K562 (cell line): ENCODE measurements around the gene SGSM2. TPM values are rescaled to one million over a fixed set of nuclear protein-coding genes. Genes with fewer than 3 reads are reported as not detected.

Experiments used
- ATAC-seq: fragments of 200-7000 bp; cut with Tn5 transposase; 3 replicates; pipeline ENCODE4 v1.9.1; 2020; ENCODE audit warnings: moderate library complexity
- BruUV-seq: library from RNA; stranded (reverse); fragments of 400-500 nt; replicated peaks from 2 replicates; lab custom pipeline; 2021; lab: Mats Ljungman, UMichigan
- CTCF ChIA-PET: fragments of 300-600 bp; formaldehyde crosslinking; extraction: SDS; loops from one replicate; lab custom pipeline; 2021; ENCODE audit warnings: low intra/inter-chr PET ratio; lab: Yijun Ruan, JAX
- POLR2A ChIA-PET: fragments of 300-600, 350-650 bp; sonication (Branson Sonifier 250); formaldehyde crosslinking; extraction: SDS; loops from one replicate; lab custom pipeline; 2021; ENCODE audit warnings: antibody characterized with exemption, inconsistent platforms; lab: Yijun Ruan, JAX
- DNase-seq, 4 experiments: peaks; one replicate each; pipeline versions ENCODE4 v3.0.0 to v3.0.0-alpha.2; 2011 to 2018; ENCODE audit warnings: low spot score in 3 of 4, mixed read lengths in 3 of 4; ENCODE audit errors: extremely low read depth in 1 of 4
- FAIRE-seq: peaks from 2 replicates; lab custom pipeline; 2011; peaks lifted over from hg19 to GRCh38; lab: Jason Lieb, UNC
- H2AFZ ChIP-seq: 2 replicates; pipeline ENCODE4 v1.6.0; 2011; ENCODE audit warnings: low read depth, low read length, control low read depth, inconsistent platforms
- H3K27ac ChIP-seq: fragments of 200-600 bp; 3 replicates; pipeline ENCODE4 v1.8.0; 2011; ENCODE audit warnings: low read depth, mild to moderate bottlenecking, control low read depth, inconsistent platforms, low read length, moderate library complexity, mixed read lengths; ENCODE audit errors: extremely low read depth
- H3K27me3 ChIP-seq, 2 experiments: fragments of 300-600 bp in 1 of 2; 2 replicates in 1 of 2; 3 replicates in 1 of 2; pipeline versions ENCODE4 v1.6.0 to v1.8.0; 2011; ENCODE audit warnings: inconsistent platforms in 2 of 2, low read length in 2 of 2, mild to moderate bottlenecking in 1 of 2, mixed read lengths in 1 of 2, moderate library complexity in 1 of 2; ENCODE audit not compliant: control insufficient read depth in 2 of 2, insufficient read depth in 2 of 2
- H3K36me3 ChIP-seq: fragments of 300-600 bp; 3 replicates; pipeline ENCODE4 v1.8.0; 2011; ENCODE audit warnings: mild to moderate bottlenecking, low read length, inconsistent platforms; ENCODE audit not compliant: control insufficient read depth, insufficient read depth
- H3K4me1 ChIP-seq, 2 experiments: fragments of 200-600 bp in 1 of 2; replicated peaks in 1 of 2; 2 replicates in 1 of 2; 3 replicates in 1 of 2; pipeline versions ENCODE4 v1.5.1 to v1.8.0; 2011; ENCODE audit warnings: inconsistent platforms in 2 of 2, low read length in 2 of 2, mild to moderate bottlenecking in 1 of 2, mixed read lengths in 1 of 2, moderate library complexity in 1 of 2; ENCODE audit not compliant: control insufficient read depth in 2 of 2, insufficient read depth in 2 of 2
- H3K4me2 ChIP-seq: 2 replicates; pipeline ENCODE4 v1.6.1; 2011; ENCODE audit warnings: low read length, control low read depth, inconsistent platforms, mixed read lengths; ENCODE audit not compliant: insufficient read depth
- H3K4me3 ChIP-seq: fragments of 200-600 bp; sonication (generic), shearing (Covaris generic); 2 replicates; pipeline ENCODE4 v1.5.1; 2016; ENCODE audit warnings: control low read depth, inconsistent platforms
- H3K79me2 ChIP-seq: fragments of 200-600 bp; 3 replicates; pipeline ENCODE4 v1.8.0; 2011; ENCODE audit warnings: low read length, inconsistent platforms; ENCODE audit not compliant: control insufficient read depth, insufficient read depth
- H3K9ac ChIP-seq, 2 experiments: 2 replicates each; pipeline versions ENCODE4 v1.6.0 to v1.6.1; 2011; ENCODE audit warnings: low read depth in 2 of 2, low read length in 2 of 2, control low read depth in 1 of 2, inconsistent platforms in 1 of 2, mild to moderate bottlenecking in 1 of 2, mixed read lengths in 1 of 2; ENCODE audit not compliant: insufficient read depth in 1 of 2
- H3K9me1 ChIP-seq: one replicate; pipeline ENCODE4 v1.6.0; 2011; ENCODE audit warnings: inconsistent platforms, mild to moderate bottlenecking, low read length, moderate library complexity; ENCODE audit not compliant: control insufficient read depth, insufficient read depth
- H3K9me3 ChIP-seq: replicated peaks from 2 replicates; pipeline ENCODE4 v1.5.1; 2011; ENCODE audit warnings: low read depth, low read length, inconsistent platforms; ENCODE audit not compliant: control insufficient read depth, insufficient read depth
- H4K20me1 ChIP-seq: replicated peaks from 2 replicates; pipeline ENCODE4 v1.6.1; 2011; ENCODE audit warnings: low read length, inconsistent platforms, mixed read lengths; ENCODE audit not compliant: control insufficient read depth, insufficient read depth
- ILF3 ChIP-seq: fragments of 450-650 bp; IDR thresholded peaks from 2 replicates; pipeline ENCODE4 v1.6.1; 2018; ENCODE audit warnings: antibody characterized with exemption, mild to moderate bottlenecking, moderate library complexity, borderline replicate concordance
- TCFL5 ChIP-seq: fragments of 250-450 bp; sonication (Bioruptor Pico); conservative IDR thresholded peaks from 2 replicates; pipeline ENCODE4 v1.6.1; 2021; ENCODE audit warnings: mild to moderate bottlenecking, moderate library complexity, matching md5 sums
- THRAP3 ChIP-seq: fragments of 450-650 bp; IDR thresholded peaks from 2 replicates; pipeline ENCODE4 v1.6.1; 2016; ENCODE audit warnings: mild to moderate bottlenecking, inconsistent platforms, borderline replicate concordance
- ZNF134 ChIP-seq: fragments of 250-450 bp; sonication (Bioruptor Pico); conservative IDR thresholded peaks from 2 replicates; pipeline ENCODE4 v1.4.0; 2020
- whole genome bisulfite sequencing: fragments of 100-300 bp; shearing (Covaris generic); methylation state at CpG from one replicate; pipeline ENCODE4 v1.1.6; 2016; ENCODE audit warnings: low coverage, mixed read lengths; ENCODE audit not compliant: insufficient coverage; ENCODE audit errors: missing lambda C conversion rate; 5-methylcytosine and 5-hydroxymethylcytosine counted together
- in situ Hi-C: fragments of 300-500 bp; cut with MboI; formaldehyde crosslinking; loops from 4 replicates; pipeline ENCODE4 v1.15.0; 2018; ENCODE audit warnings: inconsistent platforms, mixed read lengths
- intact Hi-C: fragments of 100-400 bp; cut with micrococcal nuclease; formaldehyde crosslinking; loops from 2 replicates; pipeline ENCODE4 v1.14.2; 2022
- polyA plus RNA-seq, 8 experiments: library from polyadenylated mRNA; depleted of rRNA in 4 of 8; stranded (reverse) in 5 of 8; unstranded in 3 of 8; fragments of >200 nt; fragmentation: Nextera tagmentation in 2 of 8; fragmentation: Illumina TruSeq in 1 of 8; extraction: Ambion mirVana in 2 of 8; extraction: Trizol in 1 of 8; gene quantifications; 2 replicates each; pipeline versions ENCODE4 v1.2.1 to v1.2.3, GENCODE V29; 2011 to 2014; ENCODE audit warnings: inconsistent platforms in 1 of 8, missing spikeins in 1 of 8
- total RNA-seq, 7 experiments: library from RNA; depleted of rRNA in 6 of 7; stranded (reverse); fragments of >200 nt in 6 of 7; fragmentation: Illumina TruSeq in 2 of 7; extraction: Trizol in 2 of 7; gene quantifications; 2 replicates each; pipeline versions ENCODE4 v1.2.1 to v1.2.3, GENCODE V29; 2011 to 2021; ENCODE audit warnings: low replicate concordance in 1 of 7
- TF ChIP-seq, protein P1 (sequence below): sonication (generic); formaldehyde crosslinking; IDR thresholded peaks from 2 replicates; pipeline ENCODE4 v1.8.0; 2022; ENCODE audit warnings: mild to moderate bottlenecking, missing genetic modification reagents

The SGSM2 gene
- total and polyA plus RNA-seq, 9 of the 15 experiments (the other 6 are each of a cell fraction or from before 2014, with no cell fraction given) = 0.20 to 26.3 (median 14.8) TPM

DNA sequence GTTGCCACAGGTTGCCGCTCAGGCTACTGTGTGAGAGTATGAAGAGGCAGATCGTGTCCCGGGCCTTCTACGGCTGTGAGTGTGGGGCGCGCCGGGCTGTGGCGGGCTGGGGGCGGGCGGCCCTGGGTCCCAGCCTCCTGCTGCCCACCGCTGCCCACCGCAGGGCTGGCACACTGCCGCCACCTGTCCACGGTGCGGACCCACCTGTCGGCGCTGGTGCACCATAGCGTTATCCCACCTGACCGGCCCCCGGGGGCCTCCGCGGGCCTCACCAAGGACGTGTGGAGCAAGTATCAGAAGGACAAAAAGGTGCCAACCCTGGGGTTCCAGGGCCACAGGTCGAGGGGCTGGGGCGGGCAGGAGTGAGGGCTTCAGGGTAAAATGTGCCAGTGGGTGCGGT, 34.9 kb downstream of the SGSM2 start (continued):
- TF ChIP-seq, protein P1, sequence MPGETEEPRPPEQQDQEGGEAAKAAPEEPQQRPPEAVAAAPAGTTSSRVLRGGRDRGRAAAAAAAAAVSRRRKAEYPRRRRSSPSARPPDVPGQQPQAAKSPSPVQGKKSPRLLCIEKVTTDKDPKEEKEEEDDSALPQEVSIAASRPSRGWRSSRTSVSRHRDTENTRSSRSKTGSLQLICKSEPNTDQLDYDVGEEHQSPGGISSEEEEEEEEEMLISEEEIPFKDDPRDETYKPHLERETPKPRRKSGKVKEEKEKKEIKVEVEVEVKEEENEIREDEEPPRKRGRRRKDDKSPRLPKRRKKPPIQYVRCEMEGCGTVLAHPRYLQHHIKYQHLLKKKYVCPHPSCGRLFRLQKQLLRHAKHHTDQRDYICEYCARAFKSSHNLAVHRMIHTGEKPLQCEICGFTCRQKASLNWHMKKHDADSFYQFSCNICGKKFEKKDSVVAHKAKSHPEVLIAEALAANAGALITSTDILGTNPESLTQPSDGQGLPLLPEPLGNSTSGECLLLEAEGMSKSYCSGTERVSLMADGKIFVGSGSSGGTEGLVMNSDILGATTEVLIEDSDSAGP (CRISPR knock-in tag) = no peak

DNA sequence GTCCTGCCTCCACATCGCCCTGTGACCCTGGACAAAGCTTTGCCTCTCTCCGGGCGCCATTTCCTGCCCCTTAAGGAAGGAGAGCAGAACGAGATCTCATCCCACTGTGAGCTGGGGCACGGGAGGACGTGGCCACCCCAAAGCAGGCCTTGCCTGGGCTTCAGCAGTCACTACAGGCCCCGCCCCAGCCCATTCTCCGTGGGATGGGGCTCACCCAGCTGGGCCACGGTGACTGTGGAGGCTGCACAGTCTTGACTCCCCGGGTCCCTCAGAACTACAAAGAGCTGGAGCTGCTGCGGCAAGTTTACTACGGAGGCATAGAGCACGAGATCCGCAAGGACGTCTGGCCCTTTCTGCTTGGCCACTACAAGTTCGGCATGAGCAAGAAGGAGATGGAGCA, 35.4 kb downstream of the SGSM2 start:
- H2AFZ ChIP-seq = no peak overlapping the region
- H3K9ac ChIP-seq = peak overlapping the region in 1 of 2 experiments; percentile 13; a peak in 1 of 4 replicates
- no peak for DNase-seq
- H3K4me3 ChIP-seq = no peak overlapping the region
- ChIA-PET POLR2A (interaction anchor here (0.9 kb wide), 1 partner anchor 27 kb away, joined by 3 read pairs; no protein-coding TSS in a partner anchor), CTCF (no interaction called here)
- no peak overlapping the region for H3K27ac ChIP-seq
- peaks cover 0 to 16% of the 10 kb centered on the region in 2 experiments; a peak in 3 of 5 replicates for H3K4me1 ChIP-seq
- no peaks in the 10 kb centered on the region for H3K79me2 ChIP-seq
- no peaks in the 10 kb centered on the region for H3K36me3 ChIP-seq
- 76% methylated on average over 9 of the region's 16 CpGs for WGBS
- in situ Hi-C loops (no loop called here), intact Hi-C loops (no loop called here)
- no peaks in the 10 kb centered on the region for H3K9me3 ChIP-seq
- no peaks in the 10 kb centered on the region for H4K20me1 ChIP-seq
- no peaks in the 10 kb centered on the region for H3K9me1 ChIP-seq
- TF ChIP-seq TCFL5 (CRISPR knock-in tag) (no peak), ILF3 (no peak), THRAP3 (no peak), ZNF134 (no peak)
- no peak for ATAC-seq
- BruUV-seq = no TSS peak
- H3K27me3 ChIP-seq = no peaks in the 10 kb centered on the region
- no peak for FAIRE-seq
- no peak overlapping the region for H3K4me2 ChIP-seq
